Measurements from ENCODE around the gene MLLT6.
"Not testable (repeated sequence)": the region's sequence is repeated elsewhere in the genome, so short reads cannot be mapped to it uniquely, and the experiment has no call there.

MLLT6 gene

DNA sequence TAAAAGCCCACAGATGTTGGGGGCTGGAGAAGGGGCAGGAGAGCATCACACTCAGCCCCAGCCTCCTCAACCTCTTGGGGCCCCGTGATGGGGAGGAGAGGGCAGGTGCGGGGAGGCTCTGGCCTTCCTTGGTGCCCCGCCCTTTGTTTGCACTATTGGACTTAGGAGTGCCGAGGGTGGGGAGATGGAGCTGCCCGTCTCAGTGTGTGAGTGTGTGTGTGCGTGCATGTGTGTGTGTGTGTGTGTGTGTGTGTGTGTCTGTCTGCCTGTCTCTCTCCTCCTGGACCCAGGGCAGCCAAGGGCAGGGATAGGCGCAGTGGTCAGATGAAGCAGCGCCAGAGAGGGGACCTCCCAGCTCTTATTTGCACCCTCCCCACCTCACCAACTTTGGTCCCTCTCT, 21.1 kb downstream of the MLLT6 start:
- not testable (repeated sequence) for ATAC-seq; H3K9me3 Mint-ChIP-seq; DNase-seq (ENCODE audit: low spot score in 2 of 2)
- peaks cover 81% of the 10 kb centered on the region for H3K4me1 Mint-ChIP-seq
- peak overlapping the region; percentile 78 for H3K4me3 Mint-ChIP-seq
- H3K27ac Mint-ChIP-seq = peak overlapping the region; percentile 97
- peaks cover 77% of the 10 kb centered on the region for H3K36me3 Mint-ChIP-seq

DNA sequence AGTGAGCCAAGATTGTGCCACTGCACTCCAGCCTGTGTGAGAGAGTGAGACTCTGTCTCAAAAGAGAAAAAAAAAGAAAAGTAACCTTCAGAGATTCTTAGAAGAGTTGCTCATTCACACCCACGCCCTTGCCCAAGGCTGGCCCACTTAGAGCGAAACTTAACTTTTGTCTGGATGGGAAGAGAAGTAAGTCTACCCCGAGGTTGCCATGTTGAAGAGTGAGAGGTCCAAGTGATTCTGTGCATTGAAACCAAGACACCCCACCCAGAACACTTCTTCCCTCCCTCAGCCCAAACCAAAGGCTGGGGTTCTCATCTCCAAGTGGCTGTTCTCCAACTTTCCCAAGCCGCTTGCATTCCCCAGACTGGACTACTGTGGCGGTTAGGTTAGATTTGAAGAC, 22.7 kb downstream of the MLLT6 start:
- DNase-seq (ENCODE audit: low spot score in 2 of 2) = peak; percentile 57 to 85
- peak; percentile 69 for ATAC-seq
- peaks cover 90% of the 10 kb centered on the region for H3K4me1 Mint-ChIP-seq

DNA sequence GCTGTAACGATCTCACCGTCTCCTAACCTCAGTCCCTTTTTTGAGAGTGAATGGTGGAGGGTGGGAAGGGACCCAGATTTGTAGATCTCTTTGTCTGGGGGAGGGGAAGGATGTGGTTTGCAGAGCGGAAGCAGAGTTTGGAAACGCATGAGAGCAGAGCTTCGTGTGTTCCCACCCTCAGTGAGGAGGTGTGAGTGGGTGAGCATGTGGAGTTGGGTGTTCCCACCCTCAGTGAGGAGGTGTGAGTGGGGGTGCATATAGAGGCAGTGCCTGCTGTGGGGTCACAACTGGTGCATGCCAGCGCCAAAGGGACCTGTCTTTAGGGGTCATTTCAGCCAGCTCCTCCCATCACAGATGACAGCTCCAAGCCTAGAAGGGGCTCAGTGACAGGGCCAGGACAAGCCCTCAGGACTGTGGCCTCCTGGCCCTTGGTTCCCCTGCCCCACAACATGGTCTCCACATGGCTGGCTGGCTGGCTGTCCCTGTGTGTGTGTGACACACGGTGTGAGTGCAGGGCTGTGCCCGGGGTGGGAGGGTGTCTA, 23.3 kb downstream of the MLLT6 start:
- ATAC-seq (peak; percentile 12), DNase-seq (ENCODE audit: low spot score in 2 of 2) (peak in 1 of 2 donors; percentile 82)
- Mint-ChIP-seq H3K27ac (peak overlapping the region; percentile 97), H3K9me3 (no peaks in the 10 kb centered on the region), H3K4me3 (peak overlapping the region; percentile 78), H3K4me1 (peaks cover 90% of the 10 kb centered on the region), H3K36me3 (peaks cover 79% of the 10 kb centered on the region)

More for the DNA sequence above, 22.7 kb downstream of the MLLT6 start:
- peak overlapping the region; percentile 97 for H3K27ac Mint-ChIP-seq
- H3K36me3 Mint-ChIP-seq = peaks cover 79% of the 10 kb centered on the region
- no peaks in the 10 kb centered on the region for H3K9me3 Mint-ChIP-seq
- peak overlapping the region; percentile 78 for H3K4me3 Mint-ChIP-seq

DNA sequence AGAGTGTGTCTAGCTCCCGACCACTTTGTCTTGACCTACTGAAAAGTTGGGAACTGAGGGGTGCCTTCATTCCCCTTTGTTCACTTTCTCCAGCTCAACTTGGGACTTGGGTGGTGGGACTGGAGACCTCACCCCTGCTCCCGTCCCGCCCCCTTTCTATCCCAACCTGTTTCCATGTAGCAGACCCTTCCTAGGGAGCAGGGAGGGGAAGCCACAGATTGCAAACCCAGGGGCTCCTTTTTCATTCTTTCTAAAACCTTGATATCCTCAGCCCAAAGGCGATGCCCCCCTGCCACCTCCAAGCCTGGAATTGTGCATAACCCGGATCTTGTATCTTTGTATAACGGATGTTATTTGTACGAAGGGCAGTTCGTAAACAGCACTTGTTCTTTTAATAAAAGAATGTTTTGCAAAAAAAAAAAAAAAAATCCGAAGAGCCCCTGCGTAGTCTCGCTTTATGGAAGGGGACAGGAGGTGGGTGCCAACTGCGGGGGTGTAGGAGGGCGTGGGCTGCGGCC, 24.4 kb downstream of the MLLT6 start:
- H3K27ac Mint-ChIP-seq = peak overlapping the region; percentile 97
- DNase-seq (ENCODE audit: low spot score in 2 of 2) = no peak
- peaks cover 79% of the 10 kb centered on the region for H3K36me3 Mint-ChIP-seq
- H3K4me3 Mint-ChIP-seq = peak overlapping the region; percentile 78
- no peak for ATAC-seq
- H3K9me3 Mint-ChIP-seq = no peaks in the 10 kb centered on the region
- H3K4me1 Mint-ChIP-seq = peaks cover 92% of the 10 kb centered on the region

DNA sequence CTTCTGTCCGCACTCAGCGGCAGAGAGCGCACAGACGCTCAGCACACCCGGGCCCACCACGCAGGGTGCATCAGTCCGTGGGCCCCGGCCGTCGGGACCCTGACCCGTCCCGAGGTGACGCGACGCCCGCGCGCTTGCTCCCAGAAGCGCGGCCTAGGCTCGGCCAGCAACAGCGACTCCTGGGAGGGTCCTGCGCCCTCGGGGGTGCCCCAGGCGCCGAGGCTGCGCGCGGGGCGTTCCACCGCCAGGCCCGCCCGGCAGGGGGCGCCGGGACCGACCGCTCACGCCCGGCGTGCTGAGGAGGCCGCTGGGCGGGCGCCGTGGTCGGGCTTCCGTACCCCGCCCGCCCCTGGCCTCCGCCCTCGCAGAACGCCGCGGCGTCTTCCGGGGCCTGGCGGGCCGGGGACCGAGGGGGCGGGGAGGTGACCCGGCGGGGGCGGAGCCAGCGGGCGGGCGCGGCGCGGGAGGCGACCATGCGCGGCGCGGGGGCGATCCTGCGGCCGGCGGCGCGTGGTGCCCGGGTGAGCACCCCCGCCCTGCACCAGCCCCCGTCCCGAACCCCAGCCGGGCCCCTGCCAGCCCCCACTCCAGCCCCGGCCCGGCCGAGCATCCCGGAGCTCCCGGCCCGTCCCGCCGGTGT, 24.9 kb downstream of the MLLT6 start, which contains the start of gene CISD3:
CISD3 (plus strand) TSS at position 456 of the 640 bp plus-strand sequence; CDS start at position 474, 18 bp downstream.
- Mint-ChIP-seq H3K4me3 (peak within 1 kb of the TSS; percentile 97), H3K4me1 (peaks cover 92% of the 10 kb centered on the region), H3K9me3 (no peaks in the 10 kb centered on the region), H3K36me3 (peaks cover 81% of the 10 kb centered on the region), H3K27ac (peak within 1 kb of the TSS; percentile 97)
- ATAC-seq = peak; percentile 83
- DNase-seq (ENCODE audit: low spot score in 2 of 2) = peak; percentile 87 to 91

DNA sequence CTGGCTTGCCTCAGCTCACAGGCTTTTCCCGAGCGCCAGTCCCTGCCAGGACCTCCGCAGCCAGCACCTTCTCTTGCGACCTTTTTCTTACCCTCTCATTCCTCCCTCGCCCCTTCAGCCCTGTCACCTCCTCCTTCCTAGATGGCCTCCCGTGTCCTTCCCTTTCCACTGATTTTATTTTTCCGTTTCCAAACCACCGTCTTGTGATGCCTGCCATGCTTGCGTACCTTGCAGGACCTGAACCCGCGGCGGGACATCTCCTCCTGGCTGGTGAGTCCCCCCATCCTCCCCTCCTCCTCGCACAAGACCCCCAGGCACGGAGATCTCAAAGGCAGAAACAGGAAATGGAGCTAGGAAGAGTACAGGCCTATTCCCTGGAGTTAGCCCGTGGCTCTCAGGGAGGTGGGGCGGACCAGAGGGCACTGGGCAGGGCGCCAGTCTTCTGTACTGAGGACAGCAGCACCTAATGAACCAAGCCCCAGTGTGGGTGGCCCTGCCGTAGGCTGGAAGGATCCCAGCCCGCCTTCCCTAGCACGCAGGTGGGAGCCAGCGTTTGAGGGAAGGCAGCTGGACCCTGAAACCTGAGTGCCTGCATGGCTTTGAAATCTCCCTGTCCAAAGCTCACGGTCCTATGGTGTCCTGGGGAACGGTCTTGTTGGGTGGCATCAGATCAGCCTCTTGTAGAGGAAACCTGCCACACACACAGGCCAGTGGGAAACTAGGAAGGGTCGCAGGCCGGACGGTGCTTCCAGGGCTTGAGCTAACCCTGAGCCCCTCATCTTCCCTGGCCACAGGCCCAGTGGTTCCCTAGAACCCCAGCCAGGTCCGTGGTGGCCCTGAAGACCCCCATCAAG, 25.7 kb downstream of the MLLT6 start:
- Mint-ChIP-seq H3K4me1 (peaks cover 92% of the 10 kb centered on the region), H3K27ac (peak overlapping the region; percentile 97), H3K4me3 (peak overlapping the region; percentile 97), H3K36me3 (peaks cover 82% of the 10 kb centered on the region), H3K9me3 (no peaks in the 10 kb centered on the region)
- no peak for ATAC-seq
- peak in 1 of 2 donors; percentile 59 for DNase-seq (ENCODE audit: low spot score in 2 of 2)

DNA sequence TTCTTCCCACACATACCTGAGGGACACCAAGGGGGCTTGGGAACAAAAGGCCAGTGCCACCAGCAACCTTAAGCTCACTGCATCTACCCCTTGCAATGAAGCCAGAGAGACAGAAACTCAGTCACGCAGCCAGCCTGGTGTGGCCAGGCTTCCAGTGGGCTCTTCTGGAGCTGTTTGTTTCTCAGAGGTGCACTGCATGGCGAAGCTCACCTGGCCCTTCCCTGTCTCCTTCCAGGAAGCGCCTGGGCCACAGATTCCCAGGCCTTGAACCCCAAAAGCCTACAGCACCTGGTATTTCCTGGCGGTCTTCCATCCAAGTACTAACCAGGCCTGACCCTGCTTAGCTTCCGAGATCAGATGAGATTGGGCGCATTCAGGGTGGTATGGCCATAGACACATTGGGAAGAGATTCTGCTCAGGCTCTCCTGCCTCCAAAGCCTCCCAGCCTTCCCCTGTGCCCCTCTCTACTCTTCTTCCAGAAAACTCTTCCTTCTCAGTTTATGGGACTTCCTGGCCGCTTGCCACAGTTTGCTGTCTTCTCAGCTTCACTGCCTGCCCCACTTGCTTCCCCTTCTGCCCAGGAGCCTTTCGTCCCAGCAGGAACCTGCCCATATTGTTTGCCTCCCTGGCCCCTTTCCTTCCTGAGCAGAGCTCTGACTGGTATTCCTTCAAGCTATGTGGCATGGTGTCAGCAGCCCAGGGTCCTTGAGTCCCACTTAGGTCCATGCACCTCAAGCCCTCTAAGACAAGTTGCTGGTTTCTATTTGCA, 26.6 kb downstream of the MLLT6 start:
- Mint-ChIP-seq H3K27ac (peak overlapping the region; percentile 97), H3K9me3 (no peaks in the 10 kb centered on the region), H3K36me3 (peaks cover 78% of the 10 kb centered on the region)

DNA sequence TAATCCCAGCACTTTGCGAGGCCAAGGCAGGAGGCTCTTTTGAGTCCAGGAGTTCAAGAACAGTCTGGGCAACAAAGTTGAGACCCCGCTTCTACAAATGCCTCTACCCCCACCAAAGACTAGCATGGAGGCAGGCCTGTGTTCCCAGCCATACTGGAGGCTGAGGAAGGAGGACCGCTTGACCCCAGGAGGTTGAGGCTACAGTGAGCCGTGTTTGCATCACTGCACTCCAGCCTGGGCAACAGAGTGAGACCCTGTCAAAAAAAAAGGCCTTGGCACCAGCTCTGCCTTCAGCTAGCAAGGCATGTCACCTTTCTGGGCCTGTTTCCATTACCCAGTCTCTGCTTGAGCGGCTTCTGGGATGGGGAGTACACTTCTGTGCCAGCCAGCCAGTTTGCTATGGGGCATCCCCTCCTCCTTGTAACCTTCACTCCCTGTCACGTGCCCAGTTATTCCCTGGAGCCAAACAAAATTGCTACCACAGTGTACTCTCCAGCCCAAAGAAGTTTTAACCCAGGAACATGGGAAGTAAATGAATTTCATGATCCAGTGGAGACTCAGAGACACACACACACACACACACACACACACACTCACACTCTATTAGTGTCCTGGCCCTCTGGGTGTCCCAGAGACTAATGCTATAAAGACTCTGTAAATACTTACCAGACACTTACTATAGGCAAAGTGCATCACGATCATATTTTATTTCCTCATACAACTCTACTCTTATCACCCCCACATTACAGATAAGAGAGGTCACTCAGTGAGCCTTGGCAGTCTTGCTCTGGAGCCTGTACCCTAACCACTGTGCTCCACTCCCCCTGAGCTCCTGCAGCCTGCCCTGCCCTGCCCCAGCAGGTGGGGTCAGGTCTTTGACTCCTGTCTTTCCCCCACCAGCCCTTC, 27.6 kb downstream of the MLLT6 start:
- DNase-seq (ENCODE audit: low spot score in 2 of 2) (no peak), ATAC-seq (no peak)
- Mint-ChIP-seq H3K36me3 (peaks cover 77% of the 10 kb centered on the region), H3K27ac (peak overlapping the region; percentile 97), H3K4me3 (peak overlapping the region; percentile 97), H3K9me3 (no peaks in the 10 kb centered on the region), H3K4me1 (peaks cover 75% of the 10 kb centered on the region)

More for the DNA sequence above, 26.6 kb downstream of the MLLT6 start:
- Mint-ChIP-seq H3K4me3 (peak overlapping the region; percentile 97), H3K4me1 (peaks cover 83% of the 10 kb centered on the region)
- DNase-seq (ENCODE audit: low spot score in 2 of 2) = no peak
- ATAC-seq = no peak

DNA sequence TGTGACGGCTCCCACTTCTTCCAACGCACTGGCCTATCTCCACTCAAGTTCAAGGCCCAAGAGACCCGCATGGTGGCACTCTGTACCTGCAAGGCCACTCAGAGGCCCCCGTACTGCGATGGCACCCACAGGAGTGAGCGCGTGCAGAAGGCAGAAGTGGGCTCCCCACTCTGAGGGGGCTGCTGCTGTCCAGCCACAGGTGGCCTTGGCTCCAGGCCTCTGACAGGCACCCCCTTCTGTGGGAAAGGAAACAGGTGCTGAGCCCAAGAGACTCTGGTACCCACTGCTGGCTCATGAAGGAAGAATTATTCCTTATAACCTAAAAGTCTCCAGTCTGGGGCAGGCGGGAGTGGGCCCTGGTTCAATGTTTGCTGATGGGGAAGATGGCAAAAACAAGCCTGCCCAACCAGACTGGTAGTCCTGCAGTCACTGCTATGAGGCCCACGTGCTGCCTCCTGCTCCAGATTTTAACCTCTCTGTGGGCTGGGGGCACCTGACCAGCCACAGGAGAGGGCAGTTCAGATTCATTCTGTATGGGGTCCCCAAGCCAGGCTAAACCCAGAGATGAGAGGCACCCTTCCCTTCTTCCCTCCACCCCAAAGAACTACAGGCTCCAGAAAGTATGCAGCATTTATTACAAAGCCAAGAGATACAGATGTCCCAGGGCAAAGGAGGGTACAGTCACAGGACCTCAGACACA, 28.4 kb downstream of the MLLT6 start:
- ATAC-seq = no peak
- peaks cover 69% of the 10 kb centered on the region for H3K36me3 Mint-ChIP-seq
- H3K9me3 Mint-ChIP-seq = no peaks in the 10 kb centered on the region
- H3K27ac Mint-ChIP-seq = peak overlapping the region; percentile 97
- no peak for DNase-seq (ENCODE audit: low spot score in 2 of 2)
- peak overlapping the region; percentile 97 for H3K4me3 Mint-ChIP-seq
- H3K4me1 Mint-ChIP-seq = peaks cover 67% of the 10 kb centered on the region

DNA sequence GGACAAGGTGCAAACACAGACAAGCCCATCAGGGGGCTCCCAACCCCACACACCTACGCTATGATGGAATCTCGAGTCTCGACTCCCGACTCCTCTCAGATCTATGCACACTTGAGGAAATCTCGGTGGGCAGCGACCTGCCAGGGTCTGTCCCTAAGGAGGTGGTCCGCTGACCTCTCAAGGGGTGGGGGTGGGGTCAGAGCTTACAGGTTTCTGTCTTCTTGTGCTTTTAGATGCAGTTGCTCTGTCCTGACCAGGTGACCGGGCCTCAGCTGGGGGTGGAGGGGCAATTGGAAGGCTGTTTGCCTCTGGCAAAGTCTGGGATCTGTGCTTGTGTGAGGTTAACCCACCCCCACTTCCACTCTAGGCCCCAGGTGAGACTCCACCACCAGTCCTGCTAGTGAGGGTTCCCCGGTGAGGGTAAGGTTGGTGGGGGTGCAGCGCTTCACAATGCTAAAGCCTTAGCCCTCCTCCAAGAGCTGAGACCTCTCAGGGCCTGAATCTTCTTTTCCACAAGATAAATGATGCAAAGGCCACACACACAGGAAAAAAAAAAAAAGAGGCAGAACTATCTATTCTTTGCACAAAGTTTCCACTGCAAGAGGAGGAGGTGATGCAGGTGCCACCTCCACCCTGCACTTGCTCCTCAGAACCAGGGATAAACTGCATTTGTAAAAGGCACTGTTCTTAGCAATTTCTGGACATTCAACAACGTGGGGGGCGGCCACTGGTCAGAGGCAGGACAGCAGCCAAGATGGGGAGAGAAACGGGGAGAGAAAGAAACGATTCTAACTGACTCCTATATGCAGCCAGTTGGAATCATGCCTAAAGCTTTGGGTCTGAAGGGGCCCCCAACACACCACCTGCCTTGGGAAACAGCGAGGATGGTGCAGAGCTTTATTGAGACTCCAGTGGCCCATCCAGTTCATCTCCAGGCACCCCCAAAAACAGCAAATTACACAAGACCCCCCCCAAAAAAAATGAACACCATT, 29.2 kb downstream of the MLLT6 start:
- peak overlapping the region; percentile 97 for H3K4me3 Mint-ChIP-seq

DNA sequence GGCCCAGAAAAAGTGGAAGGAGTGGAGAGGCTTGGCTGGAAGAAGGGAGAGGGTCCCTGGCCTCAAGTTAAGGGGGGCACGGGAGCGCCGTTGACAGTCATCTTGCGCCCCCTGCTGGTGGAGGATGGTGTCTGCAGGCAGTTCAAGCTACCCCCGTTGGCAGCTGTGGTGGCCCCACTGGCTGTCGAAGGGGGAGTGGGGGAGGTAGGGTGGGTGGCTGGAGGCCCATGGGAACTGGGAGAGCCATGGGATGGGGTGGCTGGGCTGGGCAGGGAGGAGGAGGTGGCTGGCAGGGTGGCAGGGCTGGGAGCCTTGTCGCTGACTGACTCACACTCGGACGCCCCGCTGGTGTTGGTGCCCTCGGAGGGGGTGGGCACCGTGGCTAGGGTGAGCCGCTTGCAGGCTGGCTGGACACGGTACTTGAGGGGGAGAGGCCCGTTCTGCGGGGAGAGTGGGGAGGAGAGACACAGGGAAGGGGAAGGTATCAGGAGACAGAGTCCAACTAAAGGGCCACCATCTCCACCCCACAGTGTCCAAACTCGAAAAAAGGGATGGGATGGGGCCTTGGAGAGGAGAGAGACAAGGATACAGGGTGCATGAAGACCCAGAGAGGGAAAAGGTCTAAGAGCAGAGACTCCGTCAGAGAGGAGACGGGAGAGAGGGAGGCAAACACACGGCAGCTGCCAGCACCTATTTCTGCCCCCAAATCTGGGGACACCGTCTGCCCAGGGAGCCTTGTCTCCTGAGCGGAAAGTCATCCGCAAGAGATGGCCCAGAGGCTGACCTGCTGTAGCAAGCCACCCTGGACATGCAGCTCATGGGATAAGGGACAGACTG, 30.3 kb downstream of the MLLT6 start:
- ATAC-seq (peak; percentile 1), DNase-seq (ENCODE audit: low spot score in 2 of 2) (peak; percentile 69 to 88)
- no peak overlapping the region for H3K4me3 Mint-ChIP-seq
- H3K36me3 Mint-ChIP-seq = peaks cover 52% of the 10 kb centered on the region
- peak overlapping the region; percentile 97 for H3K27ac Mint-ChIP-seq
- H3K9me3 Mint-ChIP-seq = no peaks in the 10 kb centered on the region
- peaks cover 53% of the 10 kb centered on the region for H3K4me1 Mint-ChIP-seq

More for the DNA sequence above, 29.2 kb downstream of the MLLT6 start:
- Mint-ChIP-seq H3K9me3 (no peaks in the 10 kb centered on the region), H3K4me1 (peaks cover 59% of the 10 kb centered on the region), H3K36me3 (peaks cover 61% of the 10 kb centered on the region), H3K27ac (peak overlapping the region; percentile 97)
- DNase-seq (ENCODE audit: low spot score in 2 of 2) (no peak), ATAC-seq (no peak)
